Hippocampal formation (tissue), 2 donors: ENCODE data around the gene ROBO1.
A peak's percentile ranks its signal among the peaks of the same experiment; 100 is the strongest.

Source experiments
- DNase-seq, 2 donors: peaks; one replicate each; lab custom pipeline; 2025; lab: John Stamatoyannopoulos, UW

The ROBO1 gene

GRCh38 chr3:79066481-79066880, 701.3 kb downstream of the ROBO1 start:
- no peak for DNase-seq

GRCh38 chr3:79063624-79064023, 704.2 kb downstream of the ROBO1 start:
- no peak for DNase-seq

GRCh38 chr3:79057756-79058155, 710.0 kb downstream of the ROBO1 start:
- DNase-seq, result no peak

GRCh38 chr3:79056498-79056897, 711.3 kb downstream of the ROBO1 start:
- DNase-seq, result no peak

- no peak for DNase-seq
Measured at GRCh38 chr3:79052054-79052681, 715.6 kb downstream of the ROBO1 start.

GRCh38 chr3:79047581-79047980, 720.2 kb downstream of the ROBO1 start:
- no peak for DNase-seq

GRCh38 chr3:79041621-79042020, 726.2 kb downstream of the ROBO1 start:
- DNase-seq, result no peak

- no peak for DNase-seq
Measured at GRCh38 chr3:79040701-79041100, 727.1 kb downstream of the ROBO1 start.

GRCh38 chr3:79040091-79040490, 727.7 kb downstream of the ROBO1 start:
- no peak for DNase-seq

- DNase-seq, result no peak
Measured at GRCh38 chr3:79039192-79039591, 728.6 kb downstream of the ROBO1 start.

- DNase-seq, result no peak
Measured at GRCh38 chr3:79038636-79039035, 729.2 kb downstream of the ROBO1 start.

- no peak for DNase-seq
Measured at GRCh38 chr3:79038057-79038456, 729.7 kb downstream of the ROBO1 start.

- DNase-seq, result peak in 1 of 2 donors; percentile 50
Measured at GRCh38 chr3:79032686-79033318, 735.0 kb downstream of the ROBO1 start.

GRCh38 chr3:79030157-79030556, 737.6 kb downstream of the ROBO1 start:
- DNase-seq, result no peak

- DNase-seq, result no peak
Measured at GRCh38 chr3:79028916-79029315, 738.9 kb downstream of the ROBO1 start.

- DNase-seq, result no peak
Measured at GRCh38 chr3:79027593-79027992, 740.2 kb downstream of the ROBO1 start.

GRCh38 chr3:79019924-79020173, 747.9 kb downstream of the ROBO1 start:
- DNase-seq, result no peak

- DNase-seq, result peak; percentile 82 to 90
Measured at GRCh38 chr3:79019137-79019923, 748.5 kb downstream of the ROBO1 start.

GRCh38 chr3:79018671-79019136, 749.1 kb downstream of the ROBO1 start:
- DNase-seq, result peak; percentile 52 to 67

- peak in 1 of 2 donors; percentile 60 for DNase-seq
Measured at GRCh38 chr3:79018265-79018664, 749.5 kb downstream of the ROBO1 start.

GRCh38 chr3:79016587-79017376, 751.0 kb downstream of the ROBO1 start:
- DNase-seq, result no peak

- no peak for DNase-seq
Measured at GRCh38 chr3:79015854-79016253, 751.9 kb downstream of the ROBO1 start.
